ENCODE results near the gene GUCA1A.
"Not testable (repeated sequence)": the region's sequence is repeated elsewhere in the genome, so short reads cannot be mapped to it uniquely, and the experiment has no call there.

GUCA1A gene

DNA sequence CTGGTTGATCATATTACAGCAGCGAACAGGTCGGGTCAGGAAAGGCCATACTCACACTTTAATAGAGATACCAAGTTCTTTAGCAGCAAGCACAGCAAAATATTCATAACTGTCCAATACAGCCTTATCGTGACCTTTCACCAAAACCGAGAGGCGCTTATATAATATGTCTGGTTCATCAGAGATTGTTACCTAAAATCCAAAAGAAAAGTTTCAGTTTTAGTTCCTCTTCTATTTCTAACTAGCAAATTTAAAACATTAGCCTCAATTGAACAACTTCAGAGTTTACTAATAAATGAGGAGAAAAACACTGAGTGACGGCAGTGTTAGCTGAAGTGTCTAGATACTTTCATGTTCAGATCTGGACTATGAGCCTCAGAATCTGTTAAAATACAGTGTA lies 38.6 kb downstream of the GUCA1A start:
- no peak for DNase-seq

DNA sequence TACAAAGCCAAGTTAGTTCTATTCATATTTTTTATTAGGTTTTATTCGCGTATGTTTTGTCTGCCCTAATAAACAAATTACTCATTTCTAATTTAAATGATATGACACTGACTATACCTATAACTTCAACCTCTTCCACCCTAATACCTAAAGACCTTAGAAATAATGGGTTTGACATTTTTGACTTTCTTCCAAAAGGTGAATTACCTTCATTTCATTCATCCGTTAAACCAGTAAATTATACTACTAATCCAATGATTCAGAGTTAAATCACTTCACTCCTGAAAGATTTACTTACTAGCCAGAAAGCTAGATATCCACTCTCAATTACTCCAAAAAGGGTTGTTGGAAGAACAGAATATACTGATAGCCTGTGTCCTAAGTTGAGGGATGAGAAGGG lies 39.3 kb downstream of the GUCA1A start:
- DNase-seq = no peak

DNA sequence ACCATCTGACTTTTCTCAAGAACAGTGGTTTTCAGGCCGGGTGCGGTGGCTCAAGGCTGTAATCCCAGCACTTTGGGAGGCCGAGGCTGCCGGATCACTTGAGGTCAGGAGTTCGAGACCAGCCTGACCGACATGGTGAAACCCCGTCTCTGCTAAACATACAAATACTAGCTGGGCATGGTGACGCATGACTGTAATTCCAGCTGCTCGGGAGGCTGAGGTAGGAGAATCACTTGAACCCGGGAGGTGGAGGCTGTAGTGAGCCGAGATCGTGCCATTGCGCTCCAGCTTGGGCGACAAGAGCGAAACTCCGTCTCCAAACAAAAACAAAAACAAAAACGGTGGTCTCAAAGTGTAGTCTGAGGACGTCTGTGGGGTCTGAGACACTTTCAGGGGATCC lies 43.3 kb downstream of the GUCA1A start:
- DNase-seq = not testable (repeated sequence)

DNA sequence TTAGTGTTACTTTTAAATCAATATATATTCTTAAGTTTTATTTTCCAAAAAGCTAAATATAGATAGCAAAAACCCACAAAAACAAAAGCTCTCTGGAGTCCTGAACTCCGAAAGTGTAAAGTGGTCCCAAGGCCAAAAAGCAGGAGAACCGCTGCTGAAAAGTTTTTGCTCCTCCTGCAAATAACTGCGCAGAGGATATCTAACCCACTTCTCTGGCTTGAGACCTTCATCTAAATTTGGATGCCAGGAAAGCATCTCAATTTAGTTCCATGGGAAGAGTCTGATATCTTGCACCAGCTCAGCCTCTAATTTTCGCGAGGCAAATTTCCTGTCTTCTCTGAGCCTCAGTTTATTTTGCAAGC lies 44.0 kb downstream of the GUCA1A start:
- DNase-seq = peak; percentile 3

DNA sequence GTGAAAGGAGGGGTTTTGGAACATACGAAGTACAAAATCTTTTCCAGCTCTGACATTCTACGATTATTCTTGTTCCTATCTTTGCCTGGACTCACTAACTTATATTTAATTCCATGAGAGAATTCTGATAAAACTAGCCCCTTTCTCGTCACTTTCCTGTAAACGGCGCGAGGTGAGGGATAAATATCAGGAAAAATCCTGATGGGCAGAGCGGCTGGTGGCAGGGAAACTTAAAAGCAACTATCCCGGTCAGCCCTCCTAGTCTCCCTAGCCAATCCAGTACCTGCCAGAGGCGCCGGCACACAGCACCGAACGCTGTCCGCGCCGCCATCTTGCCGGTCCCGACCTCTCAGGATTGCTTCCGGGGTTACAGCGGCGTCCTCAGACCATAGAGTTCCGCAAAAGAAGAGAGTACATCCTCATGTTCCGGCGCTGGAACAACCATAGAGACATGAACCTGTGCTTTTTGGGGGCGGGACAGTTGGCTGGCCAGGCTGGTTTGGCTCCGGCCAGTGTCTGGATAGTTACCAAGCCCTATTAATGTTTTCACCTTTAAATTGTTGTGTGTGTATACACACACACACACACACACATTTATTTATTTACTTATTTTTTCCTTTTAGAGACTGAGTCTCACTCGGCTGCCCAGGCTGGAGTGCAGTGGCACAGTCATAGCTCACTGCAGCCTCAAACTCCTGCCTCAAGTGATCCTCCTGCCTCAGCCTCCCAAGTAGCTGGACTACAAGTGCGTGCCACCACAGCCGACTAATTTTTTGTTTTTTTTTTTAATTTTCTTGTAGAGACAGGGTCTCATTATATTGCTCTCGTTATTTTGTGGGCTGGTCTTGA lies 44.6 kb downstream of the GUCA1A start, which contains the start of gene MRPS10:
Gene MRPS10 (minus strand): TSS at position 343 of the 849 bp plus-strand sequence. CDS start 12 bp downstream, at position 331.
- DNase-seq = peak; percentile 89

DNA sequence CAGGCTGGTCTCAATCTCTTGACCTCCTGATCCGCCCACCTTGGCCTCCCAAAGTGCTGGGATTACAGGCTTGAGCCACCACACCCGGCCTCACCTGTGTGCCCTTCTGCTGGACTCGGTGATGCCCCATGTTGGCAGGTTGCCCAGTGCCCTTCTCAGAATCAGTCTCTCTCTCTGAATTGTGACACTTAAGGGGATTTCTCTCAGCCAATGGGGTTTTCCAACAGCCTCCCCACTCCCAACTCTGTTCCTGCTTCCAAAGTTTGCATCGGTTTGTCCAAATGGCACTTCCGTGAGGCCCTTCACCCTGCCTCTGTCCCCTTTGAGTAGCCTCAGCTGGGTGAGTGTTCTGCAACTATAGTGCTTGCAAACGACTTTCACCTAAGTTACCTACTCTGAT lies 47.6 kb downstream of the GUCA1A start:
- no peak for DNase-seq

DNA sequence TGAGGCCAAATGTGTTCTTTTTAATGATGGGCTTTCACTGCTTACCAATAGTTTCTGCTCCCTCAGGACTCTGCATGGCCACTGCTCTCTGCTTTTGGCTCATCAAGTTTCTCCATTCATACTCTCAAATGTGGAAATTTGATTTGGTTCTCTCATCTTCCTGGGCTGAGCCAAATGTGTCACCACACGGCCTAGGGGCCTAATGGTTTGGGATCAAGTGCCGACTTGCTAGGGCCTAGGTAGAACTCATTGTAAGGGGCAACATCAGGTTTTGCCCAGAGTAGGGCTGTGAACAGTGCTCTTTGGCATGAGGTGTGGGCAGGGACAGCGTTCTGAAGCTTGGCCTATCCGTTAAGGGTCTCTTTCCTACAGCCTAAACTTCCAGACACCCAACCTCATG lies 48.4 kb downstream of the GUCA1A start:
- no peak for DNase-seq

DNA sequence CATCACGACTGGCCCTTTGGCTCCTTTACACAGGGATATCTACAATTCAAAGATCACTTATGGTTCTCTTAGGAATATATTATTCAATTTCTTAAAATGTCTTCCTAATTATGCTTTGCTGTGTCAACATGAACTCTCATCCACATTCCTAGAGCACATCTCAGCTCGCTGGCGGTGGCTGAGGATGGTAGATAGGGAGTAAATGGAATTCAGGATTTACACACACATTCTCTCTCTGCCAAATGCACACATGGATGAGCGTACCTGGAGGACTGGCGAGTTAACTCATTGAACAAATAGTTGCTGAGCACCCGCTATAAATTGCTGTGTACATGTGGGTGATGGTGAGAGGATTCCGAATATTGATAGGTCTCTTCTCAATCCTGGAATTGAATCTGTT lies 49.3 kb downstream of the GUCA1A start:
- DNase-seq = no peak

DNA sequence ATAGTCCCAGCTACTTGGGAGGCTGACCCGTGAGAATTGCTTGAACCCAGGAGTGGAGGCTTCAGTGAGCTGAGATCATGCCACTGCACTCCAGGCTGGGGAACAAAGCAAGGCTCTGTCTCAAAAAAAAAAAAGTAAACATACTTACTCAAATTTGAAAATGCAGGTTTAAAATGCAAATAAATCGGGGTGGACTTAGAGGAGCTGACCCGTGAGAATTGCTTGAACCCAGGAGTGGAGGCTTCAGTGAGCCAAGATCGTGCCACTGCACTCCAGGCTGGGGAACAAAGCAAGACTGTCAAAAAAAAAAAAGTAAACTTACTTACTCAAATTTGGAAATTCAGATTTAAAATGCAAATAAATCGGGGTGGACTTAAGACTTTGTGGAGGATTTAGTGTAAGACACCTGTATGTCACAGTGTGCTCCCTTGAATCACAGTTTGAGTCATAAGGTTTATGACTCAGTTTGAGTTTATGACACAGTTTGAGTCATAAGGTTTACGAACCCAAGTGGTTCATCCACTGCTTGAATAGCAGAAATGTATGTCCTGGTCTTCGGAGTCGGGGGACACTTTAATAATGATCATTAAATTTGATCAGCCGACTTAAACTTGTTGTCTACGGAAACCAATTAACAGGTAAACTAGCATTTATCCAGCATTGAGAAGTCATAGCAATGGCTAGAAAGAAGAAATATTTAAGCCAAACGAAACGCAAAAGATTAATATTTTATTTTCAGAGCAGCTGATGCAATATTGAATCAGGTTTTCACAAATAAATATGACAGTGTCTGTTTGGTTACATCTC lies 51.3 kb downstream of the GUCA1A start:
- DNase-seq = no peak

DNA sequence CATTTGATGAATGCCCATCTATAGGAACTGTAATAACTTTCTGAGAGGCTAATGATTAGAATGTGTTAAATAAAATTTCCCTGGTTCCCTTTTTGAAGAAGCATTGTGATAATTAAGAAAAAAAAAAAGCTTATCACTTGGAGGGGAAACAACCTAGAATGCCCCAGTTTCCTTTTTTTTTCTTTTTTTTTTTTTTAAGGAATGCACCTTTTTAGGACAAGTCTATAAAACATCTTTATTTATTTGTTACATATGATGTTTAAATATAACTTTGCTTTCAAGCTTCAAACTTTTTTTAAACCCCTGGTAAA lies 51.8 kb downstream of the GUCA1A start:
- DNase-seq = no peak

DNA sequence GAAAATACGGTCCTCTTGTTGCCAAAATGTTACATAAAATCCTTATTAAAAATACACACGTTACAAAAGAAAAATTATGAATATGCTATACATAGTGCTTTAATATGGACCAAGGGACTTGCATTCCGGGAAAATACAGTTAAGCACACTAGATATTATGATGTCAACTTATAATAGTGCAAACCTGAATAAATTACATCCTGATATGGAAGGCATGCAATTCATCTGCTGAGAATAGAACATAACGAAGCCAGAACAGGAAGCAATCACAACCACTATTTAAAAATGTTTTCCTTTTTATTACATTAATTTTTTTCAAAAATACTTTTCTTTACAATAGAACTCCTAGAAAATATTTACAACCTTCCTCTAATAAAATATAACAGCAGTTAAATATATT lies 52.3 kb downstream of the GUCA1A start:
- no peak for DNase-seq

DNA sequence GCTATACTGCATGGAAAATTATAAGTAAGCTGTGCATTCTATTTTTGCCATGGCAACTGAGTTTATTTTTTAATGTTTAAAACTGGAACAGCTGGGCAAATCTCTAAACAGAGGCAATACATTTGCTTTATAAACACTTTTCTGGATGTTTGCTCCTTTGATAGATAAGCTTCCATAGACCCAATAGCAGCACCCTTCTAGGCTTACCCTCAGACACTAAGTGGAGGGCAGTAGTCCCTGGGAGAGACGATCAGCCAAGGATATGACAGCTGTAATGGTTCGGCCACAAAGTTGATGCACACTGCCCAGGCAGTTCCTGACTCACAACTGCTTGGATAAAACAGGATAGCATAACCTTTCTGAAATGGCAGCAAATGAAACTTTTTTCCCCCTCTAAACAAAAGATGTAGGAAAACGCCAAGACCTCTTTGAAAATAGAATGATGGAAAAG lies 53.0 kb downstream of the GUCA1A start:
- DNase-seq = no peak

DNA sequence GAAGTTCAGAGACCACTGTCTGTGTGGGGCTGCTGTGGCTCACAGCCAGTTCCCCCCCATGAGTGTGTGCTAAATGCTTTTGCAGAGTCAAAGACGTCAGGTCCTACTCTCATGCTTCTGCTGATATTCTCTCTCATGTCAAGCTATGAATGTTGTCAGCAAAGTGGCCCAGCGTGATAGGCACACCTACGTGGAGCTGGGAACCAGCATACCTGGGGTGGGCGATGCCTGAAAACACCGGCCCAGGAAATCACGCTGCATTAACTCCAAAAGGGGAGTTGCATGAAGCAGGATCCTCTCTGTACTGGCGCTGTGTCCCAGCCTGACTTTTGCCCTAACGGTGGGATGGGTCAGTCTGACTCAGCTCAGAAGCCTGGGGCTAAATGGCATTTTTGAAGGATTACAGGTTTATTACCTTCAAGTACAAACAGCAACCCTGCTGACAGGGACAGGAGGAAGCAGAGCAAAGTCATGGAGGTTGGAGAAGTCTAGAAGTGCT lies 53.5 kb downstream of the GUCA1A start:
- DNase-seq = no peak

DNA sequence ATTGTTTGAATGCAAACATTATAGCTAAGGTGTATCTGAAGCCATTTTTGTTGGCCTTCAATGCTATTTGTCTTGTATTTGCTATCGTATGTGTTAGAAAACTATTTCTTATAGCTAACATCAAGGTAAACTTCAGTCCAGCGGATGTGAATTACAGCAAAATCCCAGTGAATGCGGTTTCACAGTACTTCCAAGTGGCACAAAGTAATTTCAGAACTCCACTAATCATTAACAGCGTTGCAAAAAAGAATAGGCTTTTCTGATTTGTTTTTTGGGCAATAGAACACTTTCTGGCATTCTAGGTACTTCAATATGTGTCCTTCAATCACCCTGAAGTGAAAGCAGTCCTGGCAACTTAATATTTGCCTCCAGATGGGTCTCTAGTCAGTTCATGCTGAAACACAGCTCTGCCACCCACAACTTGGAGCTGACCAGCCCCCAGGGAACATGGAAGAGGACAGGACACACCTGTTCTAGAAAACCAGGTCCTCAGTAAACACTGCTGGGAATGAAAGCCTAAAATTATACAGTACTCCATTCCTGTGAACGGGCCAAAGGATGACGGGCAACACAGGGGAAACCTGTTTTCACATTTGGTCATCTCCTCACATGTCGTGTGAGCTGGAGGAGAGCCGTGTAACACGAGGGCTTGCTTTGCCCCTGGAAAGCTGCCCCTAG lies 54.1 kb downstream of the GUCA1A start:
- DNase-seq = no peak

DNA sequence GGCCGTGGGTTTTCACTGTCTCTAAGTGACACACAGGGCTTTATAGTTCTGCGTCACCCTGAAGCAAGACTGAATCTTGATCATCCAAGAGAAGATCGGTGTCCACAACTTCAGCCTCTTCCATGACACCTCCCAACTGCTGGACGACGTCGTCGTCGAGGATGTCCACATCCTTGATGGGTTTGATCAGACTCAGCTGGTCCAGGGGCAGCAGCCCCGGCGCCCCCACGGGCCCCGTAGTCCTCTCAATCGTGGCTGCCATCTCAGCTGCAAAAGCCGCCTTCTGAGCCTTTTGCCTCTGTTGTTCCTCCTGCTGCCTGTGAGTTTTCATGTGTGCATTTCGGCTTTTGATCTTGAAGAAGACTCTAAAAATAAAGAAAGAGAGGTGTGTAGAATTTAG lies 55.1 kb downstream of the GUCA1A start:
- DNase-seq = no peak
